22Rv1 (cell line): ENCODE data around the gene GEMIN7.

Experiments
- CTCF ChIP-seq: fragments of 450-650 bp; IDR thresholded peaks from 2 replicates; pipeline ENCODE4 v1.5.1; 2017; ENCODE audit warnings: mild to moderate bottlenecking
- ZFX ChIP-seq: fragments of 450-650 bp; IDR thresholded peaks from 2 replicates; pipeline ENCODE4 v1.6.1; 2017; ENCODE audit warnings: antibody characterized with exemption, borderline replicate concordance

GRCh38 chr19:45136507-45137178 lies 57.6 kb downstream of the GEMIN7 start:
- TF ChIP-seq CTCF (no peak), ZFX (no peak)
